IPS DF 4.7 (cell line): ENCODE results near the gene RMDN3.

ENCODE experiments used
- DNase-seq: peaks from one replicate; pipeline ENCODE4 v3.0.0-alpha.2; 2013; ENCODE audit warnings: low spot score; ENCODE audit errors: extremely low read depth

RMDN3 gene

GRCh38 chr15:40749151-40749630 lies 5.9 kb downstream of the RMDN3 start:
- no peak for DNase-seq

DNA sequence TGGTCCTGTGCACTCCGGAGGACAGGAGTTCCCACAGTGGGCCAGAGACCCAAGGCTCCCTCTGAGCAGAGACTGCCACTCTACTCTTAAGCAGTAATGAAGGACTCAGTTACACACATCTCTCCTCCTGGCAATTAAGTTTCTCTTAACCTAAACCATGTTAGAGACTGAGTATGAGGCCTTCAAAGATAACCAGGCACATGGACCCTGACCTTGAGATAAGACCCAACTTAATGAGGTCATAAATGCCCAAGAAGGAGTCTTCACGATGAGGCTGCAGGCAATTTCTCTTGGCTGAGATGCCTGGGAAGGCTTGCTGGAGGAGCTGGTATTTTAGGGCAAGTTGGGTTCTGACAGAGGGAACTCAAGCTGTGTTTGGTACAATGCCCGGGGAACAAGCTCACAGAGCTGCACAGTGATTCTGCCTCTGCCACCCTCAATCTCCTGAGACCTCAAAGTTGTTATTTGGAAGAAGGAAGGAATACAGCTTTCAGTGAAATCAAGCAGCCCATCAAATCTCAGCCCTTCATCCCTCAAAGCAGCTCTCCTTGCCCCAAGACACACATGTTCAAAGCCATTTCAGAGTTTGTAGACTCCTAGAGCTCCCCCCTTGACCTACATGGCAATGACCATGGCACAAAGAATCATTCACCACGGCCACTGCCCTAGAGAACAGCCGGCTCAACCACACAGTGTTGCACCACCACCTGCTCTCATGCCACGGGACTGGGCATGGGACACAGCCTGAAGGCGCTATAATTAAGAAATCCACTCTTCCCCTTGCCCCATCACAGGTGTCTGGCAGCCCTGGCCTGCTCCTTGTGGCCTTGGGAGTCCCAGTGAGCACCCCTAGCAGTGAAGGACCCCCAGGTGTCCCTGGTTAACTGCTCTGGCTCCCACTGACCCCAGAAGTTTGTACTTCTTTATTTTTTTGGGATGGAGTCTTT lies 7.1 kb downstream of the RMDN3 start:
- no peak for DNase-seq

DNA sequence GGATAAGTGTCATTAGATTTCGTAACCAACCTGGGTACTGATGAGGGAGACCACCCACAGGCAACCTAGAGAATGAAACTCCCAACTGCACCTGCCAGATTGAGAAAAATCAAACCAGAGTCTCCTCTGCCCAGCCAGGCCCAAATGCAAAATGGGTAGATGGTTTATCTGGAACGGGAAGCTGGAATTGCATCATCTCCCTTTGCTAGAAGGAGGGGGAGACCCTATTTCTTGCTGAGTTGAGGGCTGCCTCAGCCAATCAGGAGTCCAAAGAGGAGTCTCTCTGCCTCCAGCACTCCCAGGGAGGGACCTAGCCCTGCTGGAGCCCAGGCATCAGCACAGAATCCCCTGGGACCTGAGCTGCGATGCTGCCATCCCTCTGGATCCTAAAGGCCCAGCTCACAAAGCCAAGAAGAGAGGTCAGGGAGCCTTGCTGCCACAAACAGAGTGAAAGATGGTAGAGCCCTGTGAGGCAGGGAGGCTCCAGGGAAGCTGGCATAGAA lies 8.1 kb downstream of the RMDN3 start:
- DNase-seq = no peak

DNA sequence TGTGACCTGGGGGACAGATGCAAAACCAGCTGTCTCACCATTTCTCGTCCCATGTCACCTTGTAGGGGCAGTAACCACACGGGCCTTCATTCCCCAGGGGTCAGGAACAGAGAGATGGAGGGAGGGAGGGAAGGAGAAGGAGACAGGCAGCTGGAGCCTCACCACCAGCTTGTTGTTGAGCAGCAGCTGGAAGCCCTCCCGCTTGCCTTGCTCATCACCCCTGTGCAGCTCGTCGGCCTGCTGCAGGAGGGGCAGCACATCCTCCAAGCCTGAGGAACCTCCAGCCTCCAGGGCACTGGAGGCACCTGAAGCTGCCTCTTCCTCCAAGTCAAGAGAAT lies 10.3 kb downstream of the RMDN3 start:
- no peak for DNase-seq

DNA sequence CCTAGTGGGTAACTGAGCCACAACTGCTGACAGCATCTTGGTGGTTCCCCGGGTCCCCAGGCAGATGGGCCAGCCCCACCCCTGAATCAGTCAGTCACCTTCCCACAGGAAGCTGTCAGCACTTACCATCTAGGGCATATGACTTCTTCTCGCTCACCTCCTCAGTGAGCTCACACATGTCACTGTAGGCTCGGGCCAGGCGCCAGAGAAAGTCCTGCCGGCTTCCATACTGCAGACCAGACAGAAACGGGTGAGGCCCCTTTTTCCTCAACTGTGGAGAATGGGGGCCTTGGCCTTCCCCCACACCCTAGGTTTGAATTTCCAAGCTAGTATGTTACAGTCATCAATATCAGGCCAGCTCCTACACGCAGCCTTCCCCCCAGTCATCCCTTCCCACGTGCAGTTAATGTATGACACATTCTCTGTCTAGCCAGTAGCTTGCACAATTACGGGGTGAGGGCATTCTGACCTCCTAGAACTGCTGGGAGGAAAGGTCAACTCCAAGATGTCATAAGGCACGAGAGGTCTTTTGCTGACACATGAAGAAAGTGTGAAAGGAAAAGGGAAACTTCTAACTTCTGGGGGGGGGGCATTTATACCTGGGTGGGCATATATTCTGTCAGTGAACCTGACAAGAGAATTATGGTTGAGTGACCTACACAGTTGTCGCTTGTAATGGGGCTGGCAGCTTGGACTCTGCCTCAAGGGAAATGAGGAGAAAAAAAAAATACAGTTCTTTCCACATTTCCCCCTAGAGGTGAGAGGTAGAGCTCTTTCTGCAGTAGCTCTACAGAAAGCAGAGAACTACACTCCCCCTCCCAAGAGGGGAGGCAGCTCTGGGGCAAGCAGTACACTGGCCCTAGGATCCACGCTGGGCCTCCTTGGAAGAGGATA lies 10.9 kb downstream of the RMDN3 start:
- DNase-seq = no peak

DNA sequence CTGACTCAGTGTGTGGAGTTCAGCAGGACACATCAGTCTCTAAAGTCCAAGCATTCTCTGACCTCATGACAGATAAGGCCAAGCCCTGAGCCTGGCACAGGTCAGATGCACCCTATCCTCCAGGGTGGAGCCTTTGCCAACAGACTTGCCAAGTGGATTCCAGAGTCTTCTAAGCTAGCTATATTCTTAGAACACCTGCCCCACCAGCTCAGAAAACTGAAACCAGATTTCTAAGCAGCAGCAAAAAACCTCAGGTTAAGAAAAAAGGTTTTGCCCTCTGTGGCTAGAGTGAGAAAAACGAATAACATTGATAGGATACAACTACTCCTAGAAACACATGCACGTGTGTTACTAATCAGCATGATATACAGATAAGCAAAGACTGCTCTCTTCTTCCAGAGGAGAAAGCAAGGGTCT lies 11.6 kb downstream of the RMDN3 start:
- DNase-seq = no peak

- DNase-seq = no peak
Observed at GRCh38 chr15:40739854-40740253, 15.2 kb downstream of the RMDN3 start.

DNA sequence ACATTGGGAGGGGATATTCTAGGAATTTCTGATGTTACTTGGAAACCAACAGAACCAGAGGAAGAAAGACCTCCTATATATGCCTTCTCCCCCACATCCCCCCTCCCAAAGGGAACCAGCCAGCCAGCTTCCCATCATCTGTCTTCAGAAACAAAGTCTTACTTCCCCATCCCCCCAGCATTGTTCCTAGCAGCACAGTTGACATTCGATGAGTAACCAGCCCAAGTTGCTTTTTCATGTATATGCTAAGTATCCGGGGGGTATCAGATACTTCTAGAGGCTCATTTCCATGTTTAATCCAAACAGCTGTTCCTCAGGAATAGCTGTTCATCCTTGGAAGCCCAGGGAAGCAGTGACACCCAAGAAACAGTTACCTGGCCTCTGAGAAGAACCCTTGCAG lies 16.0 kb downstream of the RMDN3 start:
- DNase-seq = no peak

- DNase-seq = no peak
Observed at GRCh38 chr15:40737048-40737447, 18.0 kb downstream of the RMDN3 start.

DNA sequence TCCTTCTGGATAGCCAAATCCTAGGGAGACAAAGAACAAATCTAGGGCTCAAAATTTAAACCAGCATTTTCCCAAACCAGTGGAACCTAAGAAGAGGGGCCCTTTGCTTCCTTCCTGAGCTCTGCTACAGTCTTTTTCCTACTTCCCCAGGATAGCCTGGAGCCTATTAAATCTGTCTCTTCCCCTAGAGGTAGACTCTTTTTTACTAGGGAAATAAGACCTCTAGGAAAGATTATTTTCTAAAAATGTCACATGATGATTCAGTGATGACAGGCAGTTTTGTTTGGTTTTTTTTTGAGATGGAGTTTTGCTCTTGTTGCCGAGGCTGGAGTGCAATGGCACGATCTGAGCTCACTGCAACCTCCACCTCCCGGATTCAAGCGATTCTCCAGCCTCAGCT lies 18.5 kb downstream of the RMDN3 start:
- no peak for DNase-seq

DNA sequence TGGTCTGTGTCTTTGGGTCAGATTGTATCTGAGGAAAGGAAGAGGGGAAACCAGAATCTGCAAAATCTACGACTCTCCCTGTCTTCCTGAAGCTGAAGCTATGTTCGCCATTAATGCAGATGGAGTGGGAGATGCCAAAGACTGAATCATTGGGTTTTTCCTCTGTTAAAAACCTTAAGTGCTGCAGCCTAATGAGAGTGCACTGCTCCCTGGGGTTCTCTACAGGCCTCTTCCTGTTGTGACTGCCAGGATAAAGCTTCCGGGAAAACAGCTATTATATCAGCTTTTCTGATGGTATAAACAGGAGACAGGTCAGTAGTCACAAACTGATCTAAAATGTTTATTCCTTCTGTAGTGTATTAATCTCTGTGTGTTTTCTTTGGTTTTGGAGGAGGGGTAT lies 24.0 kb downstream of the RMDN3 start:
- DNase-seq = no peak

- no peak for DNase-seq
Observed at GRCh38 chr15:40723919-40724318, 31.1 kb downstream of the RMDN3 start.

DNA sequence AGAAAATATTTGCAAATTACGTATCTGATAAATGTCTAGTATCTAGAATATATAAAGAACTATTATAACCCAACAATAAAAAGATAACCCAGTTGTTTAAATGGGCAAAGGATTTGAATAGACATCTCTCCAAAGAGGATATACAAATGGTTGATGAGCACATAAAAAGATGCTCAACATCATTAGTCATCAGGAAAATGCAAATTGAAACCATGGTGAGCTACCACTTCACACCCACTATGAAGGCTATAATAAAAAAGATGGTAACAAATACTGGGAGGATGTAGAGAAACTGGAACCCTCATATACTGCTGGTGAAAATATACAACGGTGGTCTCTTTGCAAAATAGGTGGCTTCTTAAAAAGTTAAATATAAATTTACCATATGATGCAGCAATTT lies 32.1 kb downstream of the RMDN3 start:
- no peak for DNase-seq

DNA sequence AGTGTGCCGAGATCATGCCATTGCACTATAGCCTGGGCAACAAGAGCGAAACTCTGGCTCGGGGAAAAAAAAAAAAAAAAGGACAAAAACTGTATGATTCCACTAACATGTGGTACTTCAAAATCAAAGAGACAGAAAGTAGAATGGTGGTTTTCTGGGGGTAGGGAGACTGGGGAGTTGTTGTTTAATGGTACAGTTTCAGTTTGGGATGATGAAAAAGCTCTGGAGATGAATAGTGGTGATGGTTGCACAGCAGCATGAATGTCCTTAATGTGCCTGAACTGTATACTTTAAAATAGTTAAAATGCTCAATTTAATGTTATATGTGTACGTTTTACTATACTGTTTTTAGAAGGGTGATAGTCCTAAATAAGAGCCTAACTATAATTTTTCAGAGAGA lies 32.7 kb downstream of the RMDN3 start:
- DNase-seq = no peak

- no peak for DNase-seq
Observed at GRCh38 chr15:40721701-40722100, 33.4 kb downstream of the RMDN3 start.

DNA sequence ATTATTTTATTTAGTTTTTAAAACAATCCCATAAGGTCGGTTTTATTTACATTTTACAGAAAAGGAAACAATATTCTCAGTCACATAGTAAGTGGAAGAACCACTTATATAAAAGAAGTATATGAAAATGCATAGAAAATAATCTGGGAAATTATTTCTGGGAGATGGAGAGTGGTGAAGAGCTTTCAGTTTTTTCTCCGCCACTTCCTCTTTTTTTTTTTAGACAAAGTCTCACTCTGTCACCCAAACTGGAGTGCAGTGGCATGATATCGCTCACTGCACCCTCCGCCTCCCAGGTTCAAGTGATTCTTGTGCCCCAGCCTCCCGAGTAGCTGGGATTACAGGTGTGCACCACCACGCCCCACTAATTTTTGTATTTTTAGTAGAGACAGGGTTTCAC lies 38.9 kb downstream of the RMDN3 start:
- no peak for DNase-seq

DNA sequence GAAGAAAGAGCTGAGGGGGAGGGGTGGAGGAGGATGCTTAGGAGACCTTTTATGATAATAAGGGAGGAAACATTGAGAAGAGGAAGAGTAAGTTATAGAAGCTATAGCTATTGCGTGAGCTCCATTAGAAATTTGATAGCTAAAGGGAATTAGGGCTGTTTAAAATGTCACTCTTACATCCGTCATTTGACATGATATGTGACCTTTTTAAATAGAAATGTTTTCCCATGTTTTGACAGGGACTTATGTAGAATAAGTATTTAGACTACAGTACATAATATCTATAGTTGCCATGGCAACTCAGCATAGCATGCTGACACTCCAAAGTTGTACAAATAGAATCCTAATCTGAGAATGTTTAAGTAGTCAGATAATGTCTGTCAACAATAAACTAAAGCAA lies 40.9 kb downstream of the RMDN3 start:
- DNase-seq = no peak

- DNase-seq = no peak
Observed at GRCh38 chr15:40706121-40706520, 48.9 kb downstream of the RMDN3 start.

- DNase-seq = no peak
Observed at GRCh38 chr15:40702077-40702476, 53.0 kb downstream of the RMDN3 start.

- DNase-seq = no peak
Observed at GRCh38 chr15:40697916-40698315, 57.1 kb downstream of the RMDN3 start.

DNA sequence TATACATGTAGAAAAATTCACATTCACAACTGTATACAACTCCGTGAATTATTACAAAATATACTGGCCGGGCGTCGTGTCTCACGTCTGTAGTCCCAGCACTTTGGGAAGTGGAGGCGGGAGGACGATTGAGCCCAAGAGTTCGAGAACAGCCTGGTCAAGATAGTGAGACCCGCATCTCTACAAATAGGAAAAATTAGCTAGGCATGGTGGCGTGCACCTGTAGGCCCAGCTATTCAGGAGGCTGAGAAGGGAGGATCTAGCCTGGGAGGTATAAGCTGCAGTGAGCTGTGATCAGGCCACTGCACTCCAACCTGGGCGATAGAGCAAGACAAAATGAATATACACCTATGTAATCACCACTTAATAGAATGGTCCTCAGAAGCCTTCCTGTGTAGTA lies 58.8 kb downstream of the RMDN3 start:
- DNase-seq = no peak

DNA sequence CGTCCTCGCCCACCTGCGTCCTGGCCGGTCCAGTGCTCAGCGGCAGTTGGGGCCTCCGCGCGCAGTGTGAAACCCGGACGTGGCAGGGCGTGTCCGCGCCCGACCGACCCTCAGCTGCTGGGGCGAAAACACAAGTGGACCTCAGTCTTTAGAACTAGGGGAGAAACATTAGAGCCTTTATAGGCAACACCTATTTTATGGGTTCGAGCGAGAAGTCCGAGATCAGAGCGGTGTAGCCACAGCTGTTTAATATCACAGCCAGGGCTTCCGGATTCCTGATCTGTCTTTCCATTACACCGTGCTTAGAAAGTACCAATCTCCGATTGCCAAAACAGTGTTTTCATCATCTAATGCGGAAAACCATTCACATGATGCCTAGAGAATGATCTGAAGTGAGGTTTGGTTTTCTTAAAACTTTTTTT lies 59.6 kb downstream of the RMDN3 start:
- no peak for DNase-seq
